ENCODE data around the gene RNU7-1.

The RNU7-1 gene

GRCh38 chr12:6979021-6979420, 35.4 kb downstream of the RNU7-1 start:
- TF ChIP-seq EZH2 (IDR thresholded peaks at IDR 0.05; ENCODE audit: borderline replicate concordance, low read depth, low read length, severe bottlenecking): no peak
- TF ChIP-seq CTCF (IDR thresholded peaks at IDR 0.05; ENCODE audit: borderline replicate concordance, extremely low read depth, low read length, poor library complexity, severe bottlenecking): no peak
- Histone ChIP-seq H3K4me2 (ENCODE audit: insufficient read depth, low read length) (no peak overlapping the region), H4K20me1 (ENCODE audit: insufficient read depth, low read length) (peaks cover 4% of the 10 kb centered on the region; the same call in 1 of the 2 replicates), H3K27ac (ENCODE audit: low read length) (no peak overlapping the region), H3K36me3 (ENCODE audit: insufficient read depth, low read length) (peaks cover 91% of the 10 kb centered on the region), H3K27me3 (ENCODE audit: insufficient read depth, low read length, poor library complexity) (no peaks in the 10 kb centered on the region), H3K9me3 (ENCODE audit: insufficient read depth, low read length, severe bottlenecking) (no peaks in the 10 kb centered on the region), H3K79me2 (ENCODE audit: insufficient read depth, low read length) (peaks cover 2% of the 10 kb centered on the region; the same call in 1 of the 2 replicates), H3K9ac (ENCODE audit: low read depth, low read length) (no peak overlapping the region), H3K4me1 (ENCODE audit: insufficient read depth, low read length) (no peaks in the 10 kb centered on the region), H2AFZ (ENCODE audit: low read depth, low read length) (no peak overlapping the region), H3K4me3 (ENCODE audit: low read depth in 1 of 2, low read length in 2 of 2) (no peak overlapping the region)
- DNase-seq: no peak
- ATAC-seq (ENCODE audit: insufficient read depth, low read depth): peak; percentile 21; the same call in 1 of the 3 replicates

GRCh38 chr12:6979453-6979852, 35.8 kb downstream of the RNU7-1 start:
- H2AFZ ChIP-seq (ENCODE audit: low read depth, low read length): no peak overlapping the region
- H3K4me2 ChIP-seq (ENCODE audit: insufficient read depth, low read length): no peak overlapping the region
- TF ChIP-seq EZH2 (IDR thresholded peaks at IDR 0.05; ENCODE audit: borderline replicate concordance, low read depth, low read length, severe bottlenecking) (no peak), CTCF (IDR thresholded peaks at IDR 0.05; ENCODE audit: borderline replicate concordance, extremely low read depth, low read length, poor library complexity, severe bottlenecking) (no peak)
- no peaks in the 10 kb centered on the region for H3K27me3 ChIP-seq (ENCODE audit: insufficient read depth, low read length, poor library complexity)
- H4K20me1 ChIP-seq (ENCODE audit: insufficient read depth, low read length): 0 out of 2 replicates have a peak, but pooled peaks cover under 1% of the 10 kb centered on the region
- no peaks in the 10 kb centered on the region for H3K9me3 ChIP-seq (ENCODE audit: insufficient read depth, low read length, severe bottlenecking)
- no peak for DNase-seq
- no peak overlapping the region for H3K27ac ChIP-seq (ENCODE audit: low read length)
- H3K9ac ChIP-seq (ENCODE audit: low read depth, low read length): no peak overlapping the region
- H3K79me2 ChIP-seq (ENCODE audit: insufficient read depth, low read length): no peaks in the 10 kb centered on the region; the same call in 1 of the 2 replicates
- ATAC-seq (ENCODE audit: insufficient read depth, low read depth): no peak
- no peaks in the 10 kb centered on the region for H3K4me1 ChIP-seq (ENCODE audit: insufficient read depth, low read length)
- no peak overlapping the region for H3K4me3 ChIP-seq (ENCODE audit: low read depth in 1 of 2, low read length in 2 of 2)
- peaks cover 87% of the 10 kb centered on the region for H3K36me3 ChIP-seq (ENCODE audit: insufficient read depth, low read length)

GRCh38 chr12:6980075-6980474, 36.5 kb downstream of the RNU7-1 start:
- Histone ChIP-seq H3K36me3 (ENCODE audit: insufficient read depth, low read length) (peaks cover 81% of the 10 kb centered on the region), H3K4me1 (ENCODE audit: insufficient read depth, low read length) (no peaks in the 10 kb centered on the region), H3K4me2 (ENCODE audit: insufficient read depth, low read length) (no peak overlapping the region), H2AFZ (ENCODE audit: low read depth, low read length) (no peak overlapping the region), H3K9me3 (ENCODE audit: insufficient read depth, low read length, severe bottlenecking) (no peaks in the 10 kb centered on the region), H3K9ac (ENCODE audit: low read depth, low read length) (no peak overlapping the region), H4K20me1 (ENCODE audit: insufficient read depth, low read length) (no peaks in the 10 kb centered on the region), H3K27me3 (ENCODE audit: insufficient read depth, low read length, poor library complexity) (no peaks in the 10 kb centered on the region), H3K4me3 (ENCODE audit: low read depth in 1 of 2, low read length in 2 of 2) (no peak overlapping the region), H3K27ac (ENCODE audit: low read length) (no peak overlapping the region), H3K79me2 (ENCODE audit: insufficient read depth, low read length) (no peaks in the 10 kb centered on the region)
- TF ChIP-seq EZH2 (IDR thresholded peaks at IDR 0.05; ENCODE audit: borderline replicate concordance, low read depth, low read length, severe bottlenecking) (no peak), CTCF (IDR thresholded peaks at IDR 0.05; ENCODE audit: borderline replicate concordance, extremely low read depth, low read length, poor library complexity, severe bottlenecking) (no peak)
- ATAC-seq (ENCODE audit: insufficient read depth, low read depth): no peak
- no peak for DNase-seq

- no peaks in the 10 kb centered on the region for H4K20me1 ChIP-seq (ENCODE audit: insufficient read depth, low read length)
- H3K27ac ChIP-seq (ENCODE audit: low read length): no peak overlapping the region
- H2AFZ ChIP-seq (ENCODE audit: low read depth, low read length): no peak overlapping the region
- no peak overlapping the region for H3K4me3 ChIP-seq (ENCODE audit: low read depth in 1 of 2, low read length in 2 of 2)
- no peak overlapping the region for H3K4me2 ChIP-seq (ENCODE audit: insufficient read depth, low read length)
- no peaks in the 10 kb centered on the region for H3K27me3 ChIP-seq (ENCODE audit: insufficient read depth, low read length, poor library complexity)
- DNase-seq (no peak), ATAC-seq (ENCODE audit: insufficient read depth, low read depth) (no peak)
- H3K4me1 ChIP-seq (ENCODE audit: insufficient read depth, low read length): no peaks in the 10 kb centered on the region
- no peak for TF ChIP-seq CTCF (IDR thresholded peaks at IDR 0.05; ENCODE audit: borderline replicate concordance, extremely low read depth, low read length, poor library complexity, severe bottlenecking)
- TF ChIP-seq EZH2 (IDR thresholded peaks at IDR 0.05; ENCODE audit: borderline replicate concordance, low read depth, low read length, severe bottlenecking): no peak
- H3K9me3 ChIP-seq (ENCODE audit: insufficient read depth, low read length, severe bottlenecking): no peaks in the 10 kb centered on the region
- no peak overlapping the region for H3K9ac ChIP-seq (ENCODE audit: low read depth, low read length)
- H3K79me2 ChIP-seq (ENCODE audit: insufficient read depth, low read length): no peaks in the 10 kb centered on the region
- peaks cover 74% of the 10 kb centered on the region for H3K36me3 ChIP-seq (ENCODE audit: insufficient read depth, low read length)
Measured at GRCh38 chr12:6980740-6981139, 37.1 kb downstream of the RNU7-1 start.
